ENCODE results near the gene NIBAN1.
A peak's percentile ranks its signal among the peaks of the same experiment; 100 is the strongest.

NIBAN1 gene

DNA sequence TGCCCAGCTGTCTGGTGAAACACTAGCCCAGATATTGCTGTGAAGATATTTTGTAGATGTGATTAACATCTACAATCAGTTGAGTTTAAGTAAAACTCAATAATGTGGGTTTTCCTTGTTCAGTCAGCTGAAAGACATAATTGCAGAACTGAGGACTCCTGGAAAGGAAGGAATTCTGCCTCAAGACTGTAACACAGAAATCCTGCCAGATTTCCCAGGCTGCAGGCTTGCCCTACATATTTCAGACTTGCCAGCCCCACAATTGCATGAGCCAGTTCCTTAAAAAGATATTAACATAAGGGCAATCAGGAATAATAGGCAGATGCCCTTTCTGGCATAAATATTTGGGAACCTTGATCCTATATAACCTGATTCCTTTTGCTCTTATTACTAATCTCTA lies 14.2 kb upstream of the NIBAN1 start:
- in situ Hi-C loops (cut with HindIII; ENCODE audit: low pct_ligation_motif_present, low sequenced_read_pairs) = no loop called here
- Histone ChIP-seq H3K27me3 (replicated peaks) (no peaks in the 10 kb centered on the region), H3K4me3 (ENCODE audit: low read depth, low read length) (no peak overlapping the region), H3K27ac (no peak overlapping the region), H3K36me3 (replicated peaks) (no peaks in the 10 kb centered on the region)
- TF ChIP-seq, protein P1, sequence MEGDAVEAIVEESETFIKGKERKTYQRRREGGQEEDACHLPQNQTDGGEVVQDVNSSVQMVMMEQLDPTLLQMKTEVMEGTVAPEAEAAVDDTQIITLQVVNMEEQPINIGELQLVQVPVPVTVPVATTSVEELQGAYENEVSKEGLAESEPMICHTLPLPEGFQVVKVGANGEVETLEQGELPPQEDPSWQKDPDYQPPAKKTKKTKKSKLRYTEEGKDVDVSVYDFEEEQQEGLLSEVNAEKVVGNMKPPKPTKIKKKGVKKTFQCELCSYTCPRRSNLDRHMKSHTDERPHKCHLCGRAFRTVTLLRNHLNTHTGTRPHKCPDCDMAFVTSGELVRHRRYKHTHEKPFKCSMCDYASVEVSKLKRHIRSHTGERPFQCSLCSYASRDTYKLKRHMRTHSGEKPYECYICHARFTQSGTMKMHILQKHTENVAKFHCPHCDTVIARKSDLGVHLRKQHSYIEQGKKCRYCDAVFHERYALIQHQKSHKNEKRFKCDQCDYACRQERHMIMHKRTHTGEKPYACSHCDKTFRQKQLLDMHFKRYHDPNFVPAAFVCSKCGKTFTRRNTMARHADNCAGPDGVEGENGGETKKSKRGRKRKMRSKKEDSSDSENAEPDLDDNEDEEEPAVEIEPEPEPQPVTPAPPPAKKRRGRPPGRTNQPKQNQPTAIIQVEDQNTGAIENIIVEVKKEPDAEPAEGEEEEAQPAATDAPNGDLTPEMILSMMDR (IDR thresholded peaks at IDR 0.05; ENCODE audit: low read depth, low read length, missing control alignments) = no peak
- DNase-seq = no peak

DNA sequence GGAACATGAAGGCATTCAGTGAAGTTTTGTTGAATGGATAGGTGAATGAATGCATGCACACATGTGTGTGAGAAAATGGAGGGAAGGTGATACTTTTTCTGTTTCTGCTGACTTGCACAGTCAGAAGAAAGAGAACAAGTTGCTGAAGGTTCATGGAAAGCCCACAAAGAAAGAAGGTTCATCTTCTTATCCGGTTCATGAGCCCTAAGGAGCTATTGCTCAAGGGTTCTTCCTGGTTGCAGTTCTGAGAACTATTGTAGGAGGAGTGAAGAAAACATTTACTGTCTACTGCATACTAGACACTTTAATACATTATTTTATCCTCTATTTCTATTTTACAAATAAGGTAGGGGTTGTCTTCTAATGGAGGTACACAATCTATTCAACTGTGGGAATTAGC lies 13.4 kb upstream of the NIBAN1 start:
- TF ChIP-seq, protein P1 (IDR thresholded peaks at IDR 0.05; ENCODE audit: low read depth, low read length, missing control alignments) = no peak
- in situ Hi-C loops (cut with HindIII; ENCODE audit: low pct_ligation_motif_present, low sequenced_read_pairs) = no loop called here
- DNase-seq = no peak
- no peaks in the 10 kb centered on the region for H3K36me3 ChIP-seq (replicated peaks)
- no peak overlapping the region for H3K27ac ChIP-seq
- H3K27me3 ChIP-seq (replicated peaks) = no peaks in the 10 kb centered on the region
- no peak overlapping the region for H3K4me3 ChIP-seq (ENCODE audit: low read depth, low read length)

DNA sequence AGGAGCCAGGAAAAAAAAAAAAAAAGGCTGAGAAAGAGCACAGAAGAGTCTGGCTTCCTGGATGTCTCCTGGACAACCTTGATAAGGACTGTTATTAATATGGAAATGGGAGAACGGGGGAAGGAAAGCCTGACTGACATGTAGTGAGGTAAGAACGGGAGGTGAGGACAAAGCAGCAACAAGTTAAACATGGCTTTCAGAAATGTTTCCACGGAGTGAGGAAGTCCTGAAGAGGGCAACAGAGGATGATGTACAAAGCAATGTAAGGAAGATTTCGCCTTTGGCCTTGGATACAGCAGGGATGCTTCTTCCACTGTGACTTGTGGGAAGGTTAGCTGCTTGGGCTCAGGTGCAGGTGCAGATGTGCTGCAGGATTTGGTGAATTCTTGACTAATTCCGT lies 11.9 kb upstream of the NIBAN1 start:
- no peak for DNase-seq
- no peaks in the 10 kb centered on the region for H3K36me3 ChIP-seq (replicated peaks)
- TF ChIP-seq, protein P1 (IDR thresholded peaks at IDR 0.05; ENCODE audit: low read depth, low read length, missing control alignments) = peak; percentile 57
- no peak overlapping the region for H3K4me3 ChIP-seq (ENCODE audit: low read depth, low read length)
- in situ Hi-C loops (cut with HindIII; ENCODE audit: low pct_ligation_motif_present, low sequenced_read_pairs) = no loop called here
- H3K27ac ChIP-seq = no peak overlapping the region
- no peaks in the 10 kb centered on the region for H3K27me3 ChIP-seq (replicated peaks)

DNA sequence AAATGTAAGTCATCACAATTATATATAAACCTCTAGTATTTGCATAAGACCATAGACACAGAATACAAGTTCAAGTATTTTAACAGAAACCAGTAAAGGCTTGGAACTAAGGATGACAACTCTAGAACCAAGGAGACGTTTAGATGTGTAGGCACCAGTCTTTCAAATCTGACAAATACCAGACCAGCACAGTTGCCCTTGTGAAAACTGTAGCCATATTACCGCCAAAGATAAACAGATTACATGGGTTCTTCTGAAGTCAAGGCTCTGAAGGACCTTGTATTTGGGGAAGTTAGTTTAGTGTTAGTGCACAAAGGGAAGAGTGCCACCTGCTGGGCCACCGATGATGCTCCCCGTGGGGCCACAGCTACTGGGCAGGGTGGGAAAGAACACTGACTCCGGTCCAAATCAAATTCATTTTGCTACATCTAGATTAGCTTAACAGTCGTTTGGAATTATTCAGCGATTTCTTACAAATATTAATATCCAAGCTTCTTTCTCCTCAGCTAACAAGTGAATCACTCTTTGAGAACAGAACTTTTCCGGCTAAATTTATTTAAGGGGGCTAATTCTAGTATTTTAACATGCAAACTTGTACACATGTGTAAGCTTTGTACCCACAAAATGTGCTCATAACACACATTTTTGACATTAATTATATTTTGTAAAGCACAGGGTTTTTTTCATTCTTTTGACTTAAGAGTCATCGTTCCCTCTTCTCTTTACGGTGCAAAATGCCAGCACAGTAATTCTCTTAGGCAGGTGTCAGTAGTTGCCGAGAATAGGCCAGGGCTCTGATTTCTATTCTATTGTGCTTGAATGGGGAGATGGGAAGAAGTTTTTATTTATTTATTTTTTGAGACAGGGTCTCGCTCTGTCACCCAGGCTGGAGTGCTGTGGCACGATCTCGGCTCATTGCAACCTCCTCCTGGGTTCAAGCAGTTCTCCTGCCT lies 8.0 kb upstream of the NIBAN1 start:
- H3K27me3 ChIP-seq (replicated peaks) = no peaks in the 10 kb centered on the region
- no peak overlapping the region for H3K27ac ChIP-seq
- DNase-seq = peak; percentile 58
- no peak overlapping the region for H3K4me3 ChIP-seq (ENCODE audit: low read depth, low read length)
- in situ Hi-C loops (cut with HindIII; ENCODE audit: low pct_ligation_motif_present, low sequenced_read_pairs) = no loop called here
- TF ChIP-seq, protein P1 (IDR thresholded peaks at IDR 0.05; ENCODE audit: low read depth, low read length, missing control alignments) = peak; percentile 98
- no peaks in the 10 kb centered on the region for H3K36me3 ChIP-seq (replicated peaks)

DNA sequence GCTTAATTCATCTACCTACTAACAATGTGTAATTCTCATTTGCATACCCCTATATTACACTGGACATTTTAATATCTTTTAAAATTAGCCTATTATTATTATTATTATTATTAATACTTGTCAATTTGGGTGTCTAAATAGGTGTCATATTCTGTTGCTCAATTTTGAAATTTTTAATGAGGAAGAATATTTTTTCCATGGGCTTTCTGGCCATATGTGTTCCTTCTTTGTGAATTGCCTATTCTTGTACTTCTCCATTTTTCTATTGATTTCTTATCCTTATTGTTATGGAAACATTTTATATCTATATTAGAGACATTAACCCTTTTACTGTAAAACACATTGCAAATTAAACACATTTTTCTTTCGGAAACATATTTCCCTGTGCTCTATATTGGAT lies 6.4 kb upstream of the NIBAN1 start:
- Histone ChIP-seq H3K27ac (no peak overlapping the region), H3K4me3 (ENCODE audit: low read depth, low read length) (no peak overlapping the region), H3K27me3 (replicated peaks) (no peaks in the 10 kb centered on the region), H3K36me3 (replicated peaks) (no peaks in the 10 kb centered on the region)
- in situ Hi-C loops (cut with HindIII; ENCODE audit: low pct_ligation_motif_present, low sequenced_read_pairs) = no loop called here
- DNase-seq = no peak
- TF ChIP-seq, protein P1 (IDR thresholded peaks at IDR 0.05; ENCODE audit: low read depth, low read length, missing control alignments) = no peak

Data from brain microvascular endothelial cell (primary cell).